Measurements from ENCODE around the gene KRT36.

The KRT36 gene

DNA sequence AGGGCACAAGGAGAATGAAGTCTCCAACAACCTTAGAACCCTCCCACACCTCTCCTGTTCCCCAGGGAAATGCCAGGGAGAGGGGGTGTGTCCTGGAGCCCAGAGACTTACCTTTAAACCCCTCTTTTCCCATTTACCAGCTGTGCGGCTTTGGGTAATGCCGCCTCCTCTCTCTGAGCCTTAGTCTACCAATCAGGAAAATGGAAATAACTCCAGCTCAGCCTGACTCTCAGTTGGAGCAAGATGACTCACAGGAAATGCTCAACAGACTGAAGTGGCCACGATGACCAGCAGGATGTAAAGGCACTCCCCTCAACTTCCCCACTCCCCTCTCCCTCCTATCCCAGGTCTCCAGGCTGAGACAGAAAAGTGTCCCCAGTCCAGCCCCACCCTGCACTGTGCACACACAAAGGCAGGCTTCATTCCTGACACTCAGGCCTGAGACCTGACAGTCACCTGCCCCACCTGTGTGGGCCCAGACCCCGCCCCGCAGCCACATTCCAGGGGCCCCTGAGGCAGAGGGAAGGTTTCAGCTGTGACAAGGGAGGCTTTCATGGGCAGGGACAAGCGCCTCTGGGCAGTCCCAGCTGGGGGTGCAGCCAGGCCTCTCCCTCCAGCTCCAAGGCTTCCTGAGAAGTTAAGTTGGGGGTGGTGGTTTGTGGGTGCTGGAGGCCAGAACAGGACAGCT, 32.0 kb upstream of the KRT36 start:
- no peak for DNase-seq (ENCODE audit: low read depth)

GRCh38 chr17:41520821-41521521, 31.3 kb upstream of the KRT36 start:
- no peak for DNase-seq (ENCODE audit: low read depth)

GRCh38 chr17:41519501-41520224, 30.0 kb upstream of the KRT36 start:
- DNase-seq (ENCODE audit: low read depth) = no peak

DNA sequence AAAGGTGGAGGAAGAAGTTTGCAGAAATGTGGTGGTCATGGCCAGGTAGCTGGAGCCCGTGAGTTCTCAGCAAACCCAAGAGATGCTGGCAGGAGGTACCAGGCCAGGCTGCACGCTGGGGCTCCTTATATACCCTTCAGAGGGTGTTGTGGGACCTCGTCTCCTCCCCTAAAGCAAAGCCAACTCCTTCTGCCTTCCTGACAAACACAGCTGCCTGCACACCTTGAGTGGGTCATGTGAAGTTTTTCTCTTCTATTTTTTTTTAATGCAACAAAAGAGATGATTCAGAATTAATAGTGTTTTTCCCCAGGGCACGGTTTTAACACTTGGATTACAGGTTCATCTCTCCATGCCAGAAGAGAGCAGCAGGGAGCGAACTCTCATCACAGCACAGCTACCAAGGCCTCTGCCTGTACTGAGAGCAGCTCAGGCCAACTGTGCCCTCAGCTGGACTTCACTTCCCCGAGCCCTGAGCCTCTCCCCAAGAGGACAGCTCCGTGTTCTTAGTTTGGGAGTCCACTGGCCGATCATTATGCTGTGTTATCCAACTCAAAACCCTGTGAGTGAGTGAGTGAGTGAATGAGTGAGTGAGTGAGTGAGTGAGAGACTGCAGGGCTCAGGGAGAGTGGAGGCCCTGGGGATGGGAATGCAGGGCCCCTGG, 29.2 kb upstream of the KRT36 start, which contains the start of gene KRT15:
Gene KRT15, minus strand, starts transcription at position 102 of the 661 bp plus-strand sequence. Its CDS starts 63 bp downstream, at position 39.
- DNase-seq (ENCODE audit: low read depth) = no peak

DNA sequence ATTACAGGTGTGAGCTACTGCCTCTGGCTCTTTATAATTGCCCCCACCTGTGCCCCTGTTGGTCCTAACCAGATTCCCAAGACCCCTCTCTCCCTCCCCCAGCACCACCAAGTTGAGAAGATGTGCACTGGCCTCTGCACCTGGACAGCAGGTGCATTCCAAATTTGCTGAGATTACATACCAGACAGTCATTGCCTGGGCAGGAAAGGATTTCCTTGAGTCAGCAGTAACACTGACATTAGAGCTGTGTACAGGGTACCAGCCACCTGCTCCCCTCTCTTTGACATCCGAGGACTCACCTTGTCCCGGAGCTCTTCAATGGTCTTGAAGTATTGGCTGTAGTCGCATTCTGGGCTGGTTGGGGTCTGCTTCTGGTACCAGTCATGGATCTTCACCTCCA, 28.3 kb upstream of the KRT36 start:
- DNase-seq (ENCODE audit: low read depth) = no peak

DNA sequence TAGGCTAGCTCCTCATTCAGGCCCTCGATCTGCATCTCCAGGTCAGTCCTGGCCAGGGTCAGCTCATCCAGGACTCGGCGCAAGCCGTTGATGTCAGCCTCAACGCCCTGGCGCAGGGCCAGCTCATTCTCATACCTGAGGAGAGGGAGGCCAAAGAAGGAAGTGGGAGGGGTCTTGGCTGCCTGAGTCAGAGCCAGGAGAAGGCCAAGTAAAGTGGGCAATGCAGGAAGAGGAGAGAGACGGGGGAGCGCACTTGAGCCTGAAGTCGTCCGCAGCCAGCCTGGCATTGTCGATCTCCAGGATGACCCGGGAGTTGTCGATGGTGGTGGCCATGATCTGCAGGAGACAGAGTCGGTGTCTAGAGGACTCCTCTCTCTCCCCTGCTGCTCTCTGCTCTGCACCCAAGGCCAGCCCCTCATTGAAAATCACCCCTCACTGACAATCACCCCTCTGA, 27.1 kb upstream of the KRT36 start:
- DNase-seq (ENCODE audit: low read depth) = no peak

DNA sequence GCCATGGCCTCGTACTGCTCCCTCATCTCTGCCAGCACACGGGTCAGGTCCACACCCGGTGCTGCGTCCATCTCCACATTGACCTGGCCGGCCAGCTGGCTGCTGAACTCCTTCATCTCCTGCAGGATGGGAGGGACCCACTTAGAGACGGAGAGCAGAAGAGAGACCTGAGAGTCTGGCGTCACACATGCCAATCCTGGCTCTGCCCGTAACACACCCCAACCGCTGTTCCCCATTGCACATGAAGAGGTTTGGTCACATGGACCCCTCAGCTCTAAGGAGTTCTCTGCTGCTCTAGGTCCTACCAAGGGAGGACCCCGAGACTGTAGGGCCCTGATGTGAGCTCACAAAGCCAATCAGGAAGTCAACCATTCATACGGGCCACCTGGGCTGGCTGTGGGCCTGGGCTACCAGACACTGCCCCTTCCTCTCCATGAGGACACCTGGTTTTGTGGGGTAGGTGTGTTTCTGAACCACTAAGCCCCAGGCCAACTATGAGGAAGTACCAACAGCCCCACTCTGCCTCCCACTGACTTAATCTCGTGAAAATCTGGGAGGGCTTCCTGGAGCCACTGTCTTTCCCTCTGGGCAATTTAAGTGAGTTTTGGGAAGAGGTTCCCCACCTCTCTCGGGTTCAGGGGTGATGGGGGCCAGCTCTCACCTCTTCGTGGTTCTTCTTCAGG, 26.6 kb upstream of the KRT36 start:
- no peak for DNase-seq (ENCODE audit: low read depth)

DNA sequence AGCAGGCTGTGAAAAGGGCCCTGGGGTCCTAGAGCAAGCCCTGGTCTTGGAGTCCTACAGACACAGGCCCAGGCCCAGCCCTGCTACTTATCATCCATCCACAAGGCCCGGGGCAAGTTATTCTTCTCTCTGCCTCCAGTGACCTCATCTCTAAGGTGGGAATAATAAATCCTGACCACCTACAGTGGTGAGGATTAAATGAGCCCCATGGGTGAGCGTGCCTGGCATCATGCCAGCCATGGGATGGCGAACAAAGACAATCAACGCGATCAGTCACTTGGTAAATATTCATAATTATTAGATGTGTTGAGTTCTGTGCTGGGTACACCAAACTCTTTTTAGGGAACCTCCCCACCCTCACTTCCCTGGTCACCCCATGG, 23.4 kb upstream of the KRT36 start:
- DNase-seq (ENCODE audit: low read depth) = no peak

GRCh38 chr17:41512546-41513167, 22.9 kb upstream of the KRT36 start:
- DNase-seq (ENCODE audit: low read depth) = no peak

GRCh38 chr17:41511716-41512115, 22.0 kb upstream of the KRT36 start:
- DNase-seq (ENCODE audit: low read depth) = no peak

DNA sequence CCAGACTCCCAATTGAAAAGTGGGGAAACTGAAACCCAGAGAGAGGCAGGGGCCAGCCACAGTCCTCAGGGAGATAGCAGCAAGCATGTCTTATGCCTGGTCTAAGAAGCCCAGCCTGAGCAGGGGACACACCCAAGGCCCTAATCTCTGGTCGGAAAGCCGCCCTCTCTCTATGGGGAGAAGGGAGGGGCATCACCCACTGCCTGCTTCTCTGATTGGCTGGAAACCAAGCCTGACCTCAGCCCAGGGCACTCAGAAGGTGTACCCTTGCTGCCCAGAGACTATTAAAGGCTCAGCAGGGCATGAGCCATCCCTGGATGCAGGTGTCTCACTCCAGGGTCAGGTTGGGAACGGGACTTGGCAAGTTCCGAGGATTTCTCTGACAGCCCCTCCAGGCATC, 21.4 kb upstream of the KRT36 start:
- no peak for DNase-seq (ENCODE audit: low read depth)

- DNase-seq (ENCODE audit: low read depth) = no peak
These were observed 20.7 kb upstream of the KRT36 start for GRCh38 chr17:41510251-41511065.

DNA sequence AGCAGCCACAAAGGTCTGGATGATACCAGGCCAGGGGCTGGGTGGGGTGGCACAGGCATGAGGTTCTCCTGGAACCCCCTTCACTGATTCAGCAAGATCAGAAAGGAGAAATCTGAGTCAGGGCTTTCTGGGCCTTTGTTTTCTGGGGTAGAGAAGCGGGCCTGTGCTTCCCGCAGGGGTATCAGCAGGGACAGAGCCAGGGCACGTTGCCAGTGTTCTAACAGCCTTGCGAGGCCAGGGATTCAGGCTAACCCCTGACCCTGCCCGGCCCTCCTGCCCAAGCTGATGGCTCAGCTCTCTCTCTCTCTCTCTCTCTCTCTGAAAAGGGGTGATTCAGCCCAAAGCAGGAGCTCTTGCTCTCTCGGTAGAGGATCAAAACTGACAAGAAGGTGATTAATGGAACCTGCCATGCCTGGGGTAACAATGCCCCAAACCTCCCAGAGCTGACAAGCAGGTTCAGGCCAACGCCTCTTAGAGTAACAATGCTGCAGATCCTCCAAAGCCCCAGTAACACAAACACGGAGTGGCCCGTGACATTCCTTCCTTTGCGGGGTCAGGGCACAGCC, 17.7 kb upstream of the KRT36 start:
- no peak for DNase-seq (ENCODE audit: low read depth)

DNA sequence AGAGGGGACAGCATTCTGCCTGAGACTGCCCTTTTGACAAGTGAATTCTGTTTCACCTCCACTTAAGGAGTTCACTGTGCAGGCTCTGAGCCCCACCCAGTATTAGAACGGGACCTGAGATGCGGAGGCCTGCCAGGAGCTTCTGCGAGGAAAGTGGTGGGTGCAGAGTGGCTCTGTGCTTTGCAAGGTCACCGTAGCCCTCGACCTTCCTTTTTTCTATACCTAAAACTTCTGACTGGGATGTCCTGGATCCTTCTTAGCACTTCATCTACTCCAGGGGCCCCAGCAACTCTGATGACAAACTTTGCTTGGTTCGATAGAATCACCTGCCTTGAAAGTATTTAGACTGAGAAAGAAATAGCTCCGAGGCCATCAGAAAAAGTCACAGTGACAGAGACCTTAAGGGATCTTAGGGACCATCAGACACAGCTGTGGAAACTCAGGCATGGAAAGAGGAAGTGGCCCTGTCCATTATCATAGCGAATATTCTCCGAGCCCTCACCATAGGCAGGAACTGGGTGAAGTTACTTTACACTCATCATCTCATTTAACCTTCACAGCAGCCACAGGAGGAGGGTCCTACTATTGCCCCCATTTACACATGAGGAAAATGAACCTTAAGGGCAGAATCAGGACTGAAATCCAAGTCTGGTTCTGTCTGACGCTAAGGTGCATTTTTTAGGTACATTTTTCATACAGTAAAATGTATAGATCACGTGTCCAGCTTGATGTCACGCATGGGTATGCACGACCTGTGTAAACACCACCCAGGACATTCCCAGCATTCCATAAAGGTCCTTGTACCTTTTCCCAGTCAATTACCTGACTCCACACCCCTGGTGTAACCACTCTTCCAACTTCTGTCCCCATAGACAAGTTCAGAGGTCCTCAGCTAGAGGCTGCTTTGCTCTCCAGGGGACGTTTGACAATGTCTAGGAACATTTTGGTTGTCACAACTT, 16.4 kb upstream of the KRT36 start:
- no peak for DNase-seq (ENCODE audit: low read depth)

- no peak for DNase-seq (ENCODE audit: low read depth)
These were observed 15.5 kb upstream of the KRT36 start, which contains the start of gene KRT13 for GRCh38 chr17:41505007-41505808. KRT13 (minus strand) TSS chr17:41505612; CDS start chr17:41505550, 62 bp downstream.

DNA sequence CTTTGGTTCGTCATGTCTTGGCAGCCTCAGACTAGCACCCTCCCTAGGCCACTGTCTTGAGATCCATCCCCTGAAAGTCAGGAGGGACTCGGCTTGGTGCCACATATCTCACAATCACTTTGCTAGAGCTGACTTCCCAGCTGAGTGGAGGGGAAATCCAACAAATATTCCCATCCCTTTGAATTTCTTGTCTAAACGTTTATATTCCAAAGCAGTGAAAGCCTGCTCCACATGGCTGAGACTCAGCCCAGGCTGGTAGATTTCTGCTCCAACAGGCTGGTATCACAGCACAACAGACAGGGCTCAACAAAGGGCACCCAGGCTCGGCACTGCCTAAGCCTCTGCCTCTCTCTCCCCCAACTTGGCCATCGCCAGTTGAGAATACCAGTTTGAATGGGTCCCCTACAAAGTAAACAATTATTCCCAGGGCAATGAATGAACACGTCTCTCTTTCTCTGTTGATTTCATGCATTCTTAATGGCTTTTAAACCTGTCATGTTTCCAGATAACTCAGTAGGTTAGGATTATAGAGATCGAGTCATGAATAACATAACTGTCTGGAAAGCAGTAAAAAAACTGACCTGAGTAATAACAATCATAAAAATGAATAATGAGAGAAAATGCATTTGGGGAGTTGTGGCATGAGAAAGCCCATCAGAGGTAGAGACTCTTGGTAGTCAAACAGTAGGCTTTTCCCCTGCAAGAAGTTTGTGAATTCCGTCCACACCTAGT, 14.7 kb upstream of the KRT36 start:
- DNase-seq (ENCODE audit: low read depth) = no peak

DNA sequence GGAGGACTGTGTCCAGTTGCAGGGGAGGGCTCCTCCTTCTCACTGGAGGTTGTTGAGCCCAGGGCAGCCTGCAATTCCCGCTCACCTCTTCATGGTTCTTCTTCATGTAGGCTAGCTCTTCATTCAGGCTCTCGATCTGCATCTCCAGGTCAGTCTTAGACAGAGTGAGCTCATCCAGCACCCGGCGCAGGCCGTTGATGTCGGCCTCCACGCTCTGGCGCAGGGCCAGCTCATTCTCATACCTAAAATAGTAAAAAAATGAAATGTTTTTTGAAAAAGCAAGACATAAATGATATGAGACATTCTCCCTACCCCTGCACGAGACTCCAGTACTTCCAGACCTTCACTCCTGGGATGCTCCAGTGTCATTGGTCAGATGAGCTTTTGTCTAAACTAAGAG, 13.5 kb upstream of the KRT36 start:
- no peak for DNase-seq (ENCODE audit: low read depth)

Measured in T-helper 22 cell (primary cell).